Smooth muscle cell (in vitro differentiated cells): ENCODE results near the gene SPATA46. TPM values are rescaled to one million over a fixed set of nuclear protein-coding genes. Genes with fewer than 3 reads are reported as not detected.

Experiments
- DNase-seq: peaks from one replicate; lab custom pipeline; 2025; ENCODE audit not compliant: unreplicated experiment; lab: John Stamatoyannopoulos, UW
- H2AFZ ChIP-seq: fragments of 200-600 bp; sonication (generic); 2 replicates; pipeline ENCODE4 v1.6.0; 2016; ENCODE audit warnings: antibody characterized with exemption, low read depth, mild to moderate bottlenecking
- H3F3A ChIP-seq: fragments of 200-600 bp; sonication (generic); 2 replicates; pipeline ENCODE4 v1.6.0; 2017; ENCODE audit warnings: antibody characterized with exemption, low read depth
- H3K27ac ChIP-seq: fragments of 200-600 bp; sonication (generic); 2 replicates; pipeline ENCODE4 v1.5.1; 2016; ENCODE audit warnings: low read depth, mild to moderate bottlenecking
- H3K27me3 ChIP-seq: fragments of 200-600 bp; sonication (generic); 2 replicates; pipeline ENCODE4 v1.6.1; 2016; ENCODE audit warnings: low read depth, mild to moderate bottlenecking
- H3K36me3 ChIP-seq: fragments of 200-600 bp; sonication (generic); 2 replicates; pipeline ENCODE4 v1.5.1; 2016; ENCODE audit warnings: low read depth
- H3K4me1 ChIP-seq: fragments of 200-600 bp; sonication (generic); 2 replicates; pipeline ENCODE4 v1.5.1; 2016; ENCODE audit warnings: low read depth
- H3K4me2 ChIP-seq: fragments of 200-600 bp; sonication (generic); 2 replicates; pipeline ENCODE4 v1.6.0; 2016; ENCODE audit warnings: mild to moderate bottlenecking
- H3K4me3 ChIP-seq: fragments of 200-600 bp; sonication (generic); 2 replicates; pipeline ENCODE4 v1.5.1; 2016; ENCODE audit warnings: mild to moderate bottlenecking
- H3K79me2 ChIP-seq: fragments of 200-600 bp; sonication (generic); 2 replicates; pipeline ENCODE4 v1.6.0; 2016; ENCODE audit warnings: low read depth, mild to moderate bottlenecking
- H3K9ac ChIP-seq: fragments of 200-600 bp; sonication (generic); 2 replicates; pipeline ENCODE4 v1.6.0; 2016; ENCODE audit warnings: low read depth
- H3K9me3 ChIP-seq: fragments of 200-600 bp; sonication (generic); replicated peaks from 2 replicates; pipeline ENCODE4 v1.5.1; 2016; ENCODE audit warnings: low read depth
- H4K20me1 ChIP-seq: fragments of 200-600 bp; sonication (generic); 2 replicates; pipeline ENCODE4 v1.6.0; 2016; ENCODE audit warnings: low read depth
- WGBS: methylation state at CpG from one replicate; pipeline ENCODE4 v1.1.7; 2016; ENCODE audit warnings: low lambda C conversion rate; 5-methylcytosine and 5-hydroxymethylcytosine counted together
- polyA plus RNA-seq: library from polyadenylated mRNA; unstranded; fragments of >200 nt; fragmentation: Nextera tagmentation; extraction: Ambion mirVana; gene quantifications from 2 replicates; pipeline ENCODE4 v1.2.1, GENCODE V29; 2016
- total RNA-seq: library from RNA; depleted of rRNA; stranded (reverse); fragments of >200 nt; gene quantifications from 2 replicates; pipeline ENCODE4 v1.2.3, GENCODE V29; 2014
- TF ChIP-seq, protein P1 (sequence below): fragments of 200-600 bp; sonication (generic); IDR thresholded peaks from 2 replicates; pipeline ENCODE4 v1.5.1; 2017; ENCODE audit warnings: borderline replicate concordance, mild to moderate bottlenecking, antibody characterized with exemption; ENCODE audit not compliant: insufficient read depth, poor library complexity, severe bottlenecking

The SPATA46 gene
- total and polyA plus RNA-seq, 2 experiments from 2014 or later, result not detected

DNA sequence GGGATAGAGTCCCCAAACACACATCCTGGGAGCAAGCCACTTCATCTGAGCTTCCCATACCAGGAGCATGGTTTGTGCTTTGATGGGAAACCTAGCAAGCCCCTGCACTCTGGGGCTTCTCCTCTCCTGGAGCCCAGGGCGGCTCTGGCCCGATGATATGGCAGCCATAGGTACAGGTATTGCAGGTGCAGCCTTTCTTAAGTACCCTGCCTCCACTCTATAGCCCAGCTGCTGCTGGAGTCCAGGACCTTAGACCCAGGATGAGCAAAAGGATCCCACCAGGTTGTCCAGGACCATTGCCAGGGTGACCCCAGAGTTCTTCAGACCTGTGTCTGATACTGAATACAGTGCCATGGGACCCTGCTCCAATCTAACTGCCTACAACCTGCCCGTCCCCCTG is 9.0 kb upstream of the SPATA46 start:
- no peak overlapping the region for H3K9ac ChIP-seq
- no peaks in the 10 kb centered on the region for H3K36me3 ChIP-seq
- H3K4me1 ChIP-seq, result peaks cover 26% of the 10 kb centered on the region
- no peak overlapping the region for H2AFZ ChIP-seq
- H3K27me3 ChIP-seq, result no peaks in the 10 kb centered on the region
- WGBS, result 96% methylated on average over 3 of the region's 3 CpGs
- no peaks in the 10 kb centered on the region for H4K20me1 ChIP-seq
- H3K9me3 ChIP-seq, result no peaks in the 10 kb centered on the region
- no peaks in the 10 kb centered on the region for H3K79me2 ChIP-seq
- no peak overlapping the region for H3K27ac ChIP-seq
- no peak overlapping the region for H3K4me3 ChIP-seq
- DNase-seq, result no peak
- H3K4me2 ChIP-seq, result no peak overlapping the region
- TF ChIP-seq, protein P1, sequence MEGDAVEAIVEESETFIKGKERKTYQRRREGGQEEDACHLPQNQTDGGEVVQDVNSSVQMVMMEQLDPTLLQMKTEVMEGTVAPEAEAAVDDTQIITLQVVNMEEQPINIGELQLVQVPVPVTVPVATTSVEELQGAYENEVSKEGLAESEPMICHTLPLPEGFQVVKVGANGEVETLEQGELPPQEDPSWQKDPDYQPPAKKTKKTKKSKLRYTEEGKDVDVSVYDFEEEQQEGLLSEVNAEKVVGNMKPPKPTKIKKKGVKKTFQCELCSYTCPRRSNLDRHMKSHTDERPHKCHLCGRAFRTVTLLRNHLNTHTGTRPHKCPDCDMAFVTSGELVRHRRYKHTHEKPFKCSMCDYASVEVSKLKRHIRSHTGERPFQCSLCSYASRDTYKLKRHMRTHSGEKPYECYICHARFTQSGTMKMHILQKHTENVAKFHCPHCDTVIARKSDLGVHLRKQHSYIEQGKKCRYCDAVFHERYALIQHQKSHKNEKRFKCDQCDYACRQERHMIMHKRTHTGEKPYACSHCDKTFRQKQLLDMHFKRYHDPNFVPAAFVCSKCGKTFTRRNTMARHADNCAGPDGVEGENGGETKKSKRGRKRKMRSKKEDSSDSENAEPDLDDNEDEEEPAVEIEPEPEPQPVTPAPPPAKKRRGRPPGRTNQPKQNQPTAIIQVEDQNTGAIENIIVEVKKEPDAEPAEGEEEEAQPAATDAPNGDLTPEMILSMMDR, result no peak
- H3F3A ChIP-seq, result no peaks in the 10 kb centered on the region

DNA sequence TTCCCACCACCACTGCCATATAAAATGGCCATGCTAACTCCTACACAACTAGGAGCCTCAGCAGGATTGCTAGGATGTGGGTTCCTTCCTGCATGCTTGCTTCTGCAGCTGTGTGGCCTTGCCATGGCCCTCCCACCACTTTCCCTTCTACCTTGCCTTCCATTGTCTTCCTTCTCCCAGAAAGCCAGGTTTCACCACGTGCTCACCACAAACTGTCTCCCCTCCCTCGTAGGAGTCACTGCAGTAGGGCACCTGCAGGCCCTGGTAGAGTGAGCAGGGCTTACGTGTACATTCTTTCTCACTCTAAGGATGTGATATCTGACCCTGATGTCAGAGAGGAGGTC is 8.6 kb upstream of the SPATA46 start:
- TF ChIP-seq, protein P1, result no peak
- DNase-seq, result no peak
- H3F3A ChIP-seq, result no peaks in the 10 kb centered on the region

DNA sequence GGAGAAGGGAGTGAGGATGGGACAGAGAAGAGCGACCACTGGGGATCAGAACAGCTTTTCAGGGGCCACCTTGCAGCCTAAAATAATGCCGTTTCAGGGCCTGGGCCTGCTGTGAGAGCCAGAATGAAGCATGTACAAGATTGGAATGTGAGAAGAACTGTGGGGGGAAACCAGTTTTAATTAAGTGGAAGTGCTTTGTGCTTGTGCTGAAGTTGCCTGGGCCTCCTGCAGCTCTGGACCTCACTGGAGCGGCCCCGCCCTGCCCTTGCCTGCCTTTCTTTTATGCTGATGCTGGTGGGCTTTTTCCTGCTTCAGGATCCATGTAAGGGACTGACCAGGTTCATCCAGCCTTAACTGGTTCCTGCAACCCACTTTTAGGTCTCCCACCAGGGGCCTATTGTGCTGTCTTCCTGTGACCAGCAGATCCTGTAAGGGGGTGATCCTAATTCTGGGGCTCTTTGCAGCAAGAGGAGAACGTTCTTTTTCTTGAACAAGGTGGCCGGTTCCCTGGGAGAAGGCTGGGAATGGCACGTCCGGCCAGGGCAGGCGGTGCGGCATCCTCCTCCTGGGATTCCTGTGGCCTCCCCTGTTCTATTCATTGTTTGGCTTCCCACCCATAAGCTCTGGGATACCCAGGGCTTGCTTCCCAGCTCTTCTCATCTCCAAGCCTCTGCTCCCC is 8.1 kb upstream of the SPATA46 start:
- no peaks in the 10 kb centered on the region for H3F3A ChIP-seq
- no peak overlapping the region for H3K9ac ChIP-seq
- WGBS, result 96% methylated on average over 10 of the region's 10 CpGs
- H3K36me3 ChIP-seq, result no peaks in the 10 kb centered on the region
- H3K9me3 ChIP-seq, result no peaks in the 10 kb centered on the region
- no peak overlapping the region for H3K4me2 ChIP-seq
- no peak overlapping the region for H3K27ac ChIP-seq
- no peaks in the 10 kb centered on the region for H3K79me2 ChIP-seq
- TF ChIP-seq, protein P1, result no peak
- H4K20me1 ChIP-seq, result no peaks in the 10 kb centered on the region
- H3K4me1 ChIP-seq, result peaks cover 26% of the 10 kb centered on the region
- no peaks in the 10 kb centered on the region for H3K27me3 ChIP-seq
- DNase-seq, result no peak
- H3K4me3 ChIP-seq, result no peak overlapping the region
- no peak overlapping the region for H2AFZ ChIP-seq

More for the DNA sequence above, 8.6 kb upstream of the SPATA46 start:
- no peak overlapping the region for H3K27ac ChIP-seq
- H3K36me3 ChIP-seq, result no peaks in the 10 kb centered on the region
- no peaks in the 10 kb centered on the region for H4K20me1 ChIP-seq
- no peak overlapping the region for H3K9ac ChIP-seq
- H2AFZ ChIP-seq, result no peak overlapping the region
- 95% methylated on average over 3 of the region's 3 CpGs for WGBS
- no peak overlapping the region for H3K4me2 ChIP-seq
- no peak overlapping the region for H3K4me3 ChIP-seq
- H3K4me1 ChIP-seq, result peaks cover 26% of the 10 kb centered on the region
- no peaks in the 10 kb centered on the region for H3K27me3 ChIP-seq
- H3K79me2 ChIP-seq, result no peaks in the 10 kb centered on the region
- no peaks in the 10 kb centered on the region for H3K9me3 ChIP-seq

DNA sequence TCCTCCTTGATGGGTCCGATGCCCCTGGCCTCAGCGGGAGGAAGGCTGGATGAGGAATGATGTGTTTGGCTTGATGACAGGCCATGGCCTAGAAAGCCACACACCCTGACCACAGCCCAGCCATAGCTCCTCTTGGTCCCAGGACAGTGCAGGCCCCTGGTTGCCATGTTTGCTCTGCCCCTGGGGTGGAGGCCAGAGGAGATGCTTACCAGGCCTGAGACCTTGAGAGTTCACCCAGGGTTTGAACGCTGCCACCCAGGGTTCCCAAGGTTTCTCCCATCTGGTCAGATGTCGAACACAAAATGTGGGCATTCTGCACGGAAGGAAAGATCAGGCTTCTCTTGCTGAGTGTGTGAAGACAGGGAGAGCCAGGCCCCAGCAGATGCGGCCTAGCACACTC is 7.5 kb upstream of the SPATA46 start:
- TF ChIP-seq, protein P1, result no peak
- Histone ChIP-seq H3K9me3 (no peaks in the 10 kb centered on the region), H3K27ac (no peak overlapping the region), H3K9ac (no peak overlapping the region), H3K79me2 (no peaks in the 10 kb centered on the region), H3K4me3 (no peak overlapping the region), H2AFZ (no peak overlapping the region), H3K4me2 (no peak overlapping the region), H3K4me1 (peaks cover 21% of the 10 kb centered on the region), H3F3A (no peaks in the 10 kb centered on the region), H3K36me3 (no peaks in the 10 kb centered on the region), H3K27me3 (no peaks in the 10 kb centered on the region), H4K20me1 (no peaks in the 10 kb centered on the region)
- WGBS, result 98% methylated on average over 6 of the region's 6 CpGs
- no peak for DNase-seq
